Esophagus squamous epithelium (tissue), 4 donors: ENCODE data around the gene CFAP90.

Experiments used
- POLR2A ChIP-seq, 4 donors: fragments of 450-650 bp; IDR thresholded peaks; one replicate each; pipeline ENCODE4 v1.6.1; 2017; ENCODE audit warnings: antibody characterized with exemption in 4 of 4, mild to moderate bottlenecking in 4 of 4, moderate library complexity in 3 of 4
- TF ChIP-seq, protein P1 (sequence below), 6 experiments: fragments of 450-650 bp in 4 of 6; fragments of 200-600 bp in 2 of 6; sonication (generic) in 2 of 6; IDR thresholded peaks; one replicate each; pipeline ENCODE4 v1.5.1; 2016 to 2019; ENCODE audit warnings: antibody characterized with exemption in 6 of 6, mild to moderate bottlenecking in 4 of 6, moderate library complexity in 4 of 6

DNA sequence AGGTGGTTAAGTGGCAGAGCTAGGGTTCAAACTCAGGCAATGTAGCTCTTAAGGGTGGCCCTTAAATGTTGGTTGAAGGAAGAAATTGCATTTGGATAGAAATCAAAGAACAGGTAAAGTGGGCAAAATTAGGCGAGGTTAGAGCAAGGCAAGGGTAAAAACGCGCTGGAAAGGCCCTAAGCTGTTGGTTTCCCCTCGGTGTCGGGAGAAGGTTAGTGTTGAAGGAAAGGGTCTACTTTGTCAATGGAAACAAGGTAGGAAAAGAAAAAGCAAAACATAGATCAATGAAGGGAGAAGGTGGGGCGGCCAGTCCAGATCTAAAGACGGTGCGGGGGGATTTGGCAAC is 17.5 kb upstream of the CFAP90 start:
- no peak for TF ChIP-seq POLR2A (IDR thresholded peaks at IDR 0.05)
- TF ChIP-seq, protein P1, sequence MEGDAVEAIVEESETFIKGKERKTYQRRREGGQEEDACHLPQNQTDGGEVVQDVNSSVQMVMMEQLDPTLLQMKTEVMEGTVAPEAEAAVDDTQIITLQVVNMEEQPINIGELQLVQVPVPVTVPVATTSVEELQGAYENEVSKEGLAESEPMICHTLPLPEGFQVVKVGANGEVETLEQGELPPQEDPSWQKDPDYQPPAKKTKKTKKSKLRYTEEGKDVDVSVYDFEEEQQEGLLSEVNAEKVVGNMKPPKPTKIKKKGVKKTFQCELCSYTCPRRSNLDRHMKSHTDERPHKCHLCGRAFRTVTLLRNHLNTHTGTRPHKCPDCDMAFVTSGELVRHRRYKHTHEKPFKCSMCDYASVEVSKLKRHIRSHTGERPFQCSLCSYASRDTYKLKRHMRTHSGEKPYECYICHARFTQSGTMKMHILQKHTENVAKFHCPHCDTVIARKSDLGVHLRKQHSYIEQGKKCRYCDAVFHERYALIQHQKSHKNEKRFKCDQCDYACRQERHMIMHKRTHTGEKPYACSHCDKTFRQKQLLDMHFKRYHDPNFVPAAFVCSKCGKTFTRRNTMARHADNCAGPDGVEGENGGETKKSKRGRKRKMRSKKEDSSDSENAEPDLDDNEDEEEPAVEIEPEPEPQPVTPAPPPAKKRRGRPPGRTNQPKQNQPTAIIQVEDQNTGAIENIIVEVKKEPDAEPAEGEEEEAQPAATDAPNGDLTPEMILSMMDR (IDR thresholded peaks at IDR 0.05), result no peak
